Keratinocyte (primary cell): ENCODE measurements around the gene HIPK1. TPM values are rescaled to one million over a fixed set of nuclear protein-coding genes. Genes with fewer than 3 reads are reported as not detected.

ENCODE experiments used
- DNase-seq: peaks from one replicate; pipeline ENCODE4 v3.0.0-alpha.2; 2011; ENCODE audit warnings: low read depth, missing footprints, low spot score
- FAIRE-seq: peaks from 2 replicates; lab custom pipeline; 2011; peaks lifted over from hg19 to GRCh38; lab: Jason Lieb, UNC
- H2AFZ ChIP-seq: 2 replicates; pipeline ENCODE4 v1.6.0; 2012; ENCODE audit warnings: low read length, control low read depth, inconsistent platforms; ENCODE audit not compliant: control insufficient read depth
- H3K27ac ChIP-seq: 2 replicates; pipeline ENCODE4 v1.5.1; 2011; ENCODE audit warnings: low read length; ENCODE audit not compliant: control insufficient read depth, insufficient read depth
- H3K27me3 ChIP-seq: 3 replicates; pipeline ENCODE4 v1.6.0; 2011; ENCODE audit warnings: low read length; ENCODE audit not compliant: control insufficient read depth, insufficient read depth; ENCODE audit errors: extremely low read depth
- H3K36me3 ChIP-seq, 2 experiments: 2 replicates in 1 of 2; 3 replicates in 1 of 2; pipeline ENCODE4 v1.5.1; 2011; ENCODE audit warnings: low read length in 2 of 2, mild to moderate bottlenecking in 1 of 2; ENCODE audit not compliant: control insufficient read depth in 2 of 2, insufficient read depth in 2 of 2; ENCODE audit errors: extremely low read depth in 1 of 2
- H3K4me1 ChIP-seq: 3 replicates; pipeline ENCODE4 v1.5.1; 2011; ENCODE audit warnings: low read length; ENCODE audit not compliant: control insufficient read depth, insufficient read depth; ENCODE audit errors: extremely low read depth
- H3K4me2 ChIP-seq: 3 replicates; pipeline ENCODE4 v1.6.0; 2011; ENCODE audit warnings: low read depth, low read length; ENCODE audit not compliant: control insufficient read depth, insufficient read depth; ENCODE audit errors: extremely low read depth
- H3K4me3 ChIP-seq, 3 experiments: fragments of 200-600 bp in 1 of 3; sonication (generic) in 1 of 3; 2 replicates in 2 of 3; 3 replicates in 1 of 3; pipeline ENCODE4 v1.5.1; 2011 to 2016; ENCODE audit warnings: low read length in 3 of 3, mild to moderate bottlenecking in 3 of 3, control low read depth in 2 of 3, inconsistent platforms in 1 of 3, low read depth in 1 of 3, mixed read lengths in 1 of 3, mixed run types in 1 of 3, moderate library complexity in 1 of 3; ENCODE audit not compliant: control insufficient read depth in 2 of 3, insufficient read depth in 2 of 3; ENCODE audit errors: extremely low read depth in 1 of 3
- H3K79me2 ChIP-seq: 2 replicates; pipeline ENCODE4 v1.6.0; 2012; ENCODE audit warnings: low read length; ENCODE audit not compliant: control insufficient read depth, insufficient read depth
- H3K9ac ChIP-seq: 3 replicates; pipeline ENCODE4 v1.6.0; 2011; ENCODE audit warnings: low read length; ENCODE audit not compliant: control insufficient read depth, insufficient read depth; ENCODE audit errors: extremely low read depth
- H3K9me1 ChIP-seq: 3 replicates; pipeline ENCODE4 v1.6.0; 2011; ENCODE audit warnings: low read length; ENCODE audit not compliant: control insufficient read depth, insufficient read depth; ENCODE audit errors: extremely low read depth
- H3K9me3 ChIP-seq: 2 replicates; pipeline ENCODE4 v1.5.1; 2012; ENCODE audit warnings: low read depth, low read length; ENCODE audit not compliant: control insufficient read depth
- H4K20me1 ChIP-seq: 3 replicates; pipeline ENCODE4 v1.6.0; 2011; ENCODE audit warnings: low read length; ENCODE audit not compliant: control insufficient read depth, insufficient read depth; ENCODE audit errors: extremely low read depth
- EZH2 ChIP-seq: IDR thresholded peaks from one replicate; pipeline ENCODE4 v1.6.1; 2012; ENCODE audit warnings: inconsistent platforms, mild to moderate bottlenecking, low read length, moderate library complexity
- dilution Hi-C: fragments of 300-500 bp; cut with MboI; formaldehyde crosslinking; loops from one replicate; pipeline ENCODE4 v1.7.0; 2020; ENCODE audit warnings: low sequenced_read_pairs; ENCODE audit not compliant: extremely low pct_ligation_motif_present
- polyA plus RNA-seq, 5 experiments: library from polyadenylated mRNA; depleted of rRNA in 3 of 5; stranded (reverse) in 3 of 5; stranded (forward) in 1 of 5; unstranded in 1 of 5; fragments of >200 nt; gene quantifications; 1 replicate in 1 of 5; 2 replicates in 3 of 5; 3 replicates in 1 of 5; pipeline versions ENCODE4 v1.2.1 to v1.2.3, GENCODE V29; 2011 to 2012; ENCODE audit warnings: missing spikeins in 2 of 5, low read depth in 1 of 5, low replicate concordance in 1 of 5
- TF ChIP-seq, protein P1 (sequence below), 3 experiments: IDR thresholded peaks in 1 of 3; conservative IDR thresholded peaks in 1 of 3; optimal IDR thresholded peaks in 1 of 3; 2 replicates in 2 of 3; 3 replicates in 1 of 3; pipeline versions ENCODE3 to v1.5.1; 2011; ENCODE audit warnings: low read length in 3 of 3, mild to moderate bottlenecking in 3 of 3, moderate library complexity in 2 of 3, control low read depth in 1 of 3, inconsistent platforms in 1 of 3; ENCODE audit not compliant: insufficient read depth in 2 of 3; ENCODE audit errors: extremely low read depth in 1 of 3

HIPK1 gene
- polyA plus RNA-seq, 1 donor (not counting 4 experiments of a cell fraction or from before 2014, with no cell fraction given) = 19.9 TPM

DNA sequence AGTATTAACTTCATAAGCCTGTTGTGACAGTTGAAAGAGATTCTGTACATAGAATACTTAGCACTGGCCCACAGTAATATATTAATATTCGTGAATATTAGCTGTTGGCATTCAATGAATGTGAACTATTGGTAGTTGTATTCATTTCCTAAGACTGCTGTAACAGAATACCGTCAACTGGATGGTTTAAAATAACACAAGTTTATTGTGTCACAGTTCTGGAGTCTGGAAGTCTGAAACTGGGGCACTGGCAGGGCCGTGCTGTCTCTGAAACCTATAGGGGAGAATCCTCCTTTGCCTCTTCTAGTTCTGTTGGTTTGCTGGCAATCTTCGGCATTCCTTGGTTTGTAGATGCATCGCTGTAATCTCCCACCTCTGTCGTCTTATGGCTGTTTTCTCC, 97.7 kb downstream of the HIPK1 start:
- FAIRE-seq = no peak
- H3K4me2 ChIP-seq = no peak overlapping the region

More for the DNA sequence above, 97.7 kb downstream of the HIPK1 start:
- Histone ChIP-seq H2AFZ (no peak overlapping the region), H3K36me3 (no peaks in the 10 kb centered on the region), H4K20me1 (no peaks in the 10 kb centered on the region), H3K27ac (no peak overlapping the region), H3K4me3 (no peak overlapping the region), H3K9me1 (no peaks in the 10 kb centered on the region), H3K9ac (no peak overlapping the region), H3K4me1 (no peaks in the 10 kb centered on the region), H3K27me3 (no peaks in the 10 kb centered on the region), H3K9me3 (no peaks in the 10 kb centered on the region), H3K79me2 (no peaks in the 10 kb centered on the region)
- DNase-seq = no peak
- no peak for TF ChIP-seq EZH2
- TF ChIP-seq, protein P1, sequence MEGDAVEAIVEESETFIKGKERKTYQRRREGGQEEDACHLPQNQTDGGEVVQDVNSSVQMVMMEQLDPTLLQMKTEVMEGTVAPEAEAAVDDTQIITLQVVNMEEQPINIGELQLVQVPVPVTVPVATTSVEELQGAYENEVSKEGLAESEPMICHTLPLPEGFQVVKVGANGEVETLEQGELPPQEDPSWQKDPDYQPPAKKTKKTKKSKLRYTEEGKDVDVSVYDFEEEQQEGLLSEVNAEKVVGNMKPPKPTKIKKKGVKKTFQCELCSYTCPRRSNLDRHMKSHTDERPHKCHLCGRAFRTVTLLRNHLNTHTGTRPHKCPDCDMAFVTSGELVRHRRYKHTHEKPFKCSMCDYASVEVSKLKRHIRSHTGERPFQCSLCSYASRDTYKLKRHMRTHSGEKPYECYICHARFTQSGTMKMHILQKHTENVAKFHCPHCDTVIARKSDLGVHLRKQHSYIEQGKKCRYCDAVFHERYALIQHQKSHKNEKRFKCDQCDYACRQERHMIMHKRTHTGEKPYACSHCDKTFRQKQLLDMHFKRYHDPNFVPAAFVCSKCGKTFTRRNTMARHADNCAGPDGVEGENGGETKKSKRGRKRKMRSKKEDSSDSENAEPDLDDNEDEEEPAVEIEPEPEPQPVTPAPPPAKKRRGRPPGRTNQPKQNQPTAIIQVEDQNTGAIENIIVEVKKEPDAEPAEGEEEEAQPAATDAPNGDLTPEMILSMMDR (optimal IDR thresholded peaks at IDR 0.05 in 1 of 3, IDR thresholded peaks at IDR 0.05 in 1 of 3, conservative IDR thresholded peaks at IDR 0.05 in 1 of 3; ENCODE audit: extremely low read depth in 1 of 3, insufficient read depth in 2 of 3, low read length in 3 of 3) = no peak
- dilution Hi-C loops = no loop called here

Other genes starting within 250 kb of the HIPK1 start
- 4.4 to 6.8 TPM (median 5.1 TPM) in 3 replicates for gene PHTF1, start 169.8 kb upstream of the HIPK1 start, polyA plus RNA-seq
- 7.1 to 10.4 TPM (median 9.5 TPM) in 3 replicates for gene RSBN1, start 116.8 kb upstream of the HIPK1 start, polyA plus RNA-seq
- 0.07 to 0.39 TPM (median 0.23 TPM) in 3 replicates for gene PTPN22, start 57.6 kb upstream of the HIPK1 start, polyA plus RNA-seq
- 0.03 to 0.09 TPM (median 0.08 TPM) in 3 replicates for gene BCL2L15, start 41.7 kb upstream of the HIPK1 start, polyA plus RNA-seq
- gene AP4B1, start 24.5 kb upstream of the HIPK1 start, polyA plus RNA-seq = 11.6 to 16.9 TPM (median 16.5 TPM) in 3 replicates
- 4.8 to 6.4 TPM (median 5.4 TPM) in 3 replicates for gene DCLRE1B, start 24.0 kb upstream of the HIPK1 start, polyA plus RNA-seq
- 2.3 to 4.4 TPM (median 2.8 TPM) in 3 replicates for gene OLFML3, start 50.1 kb downstream of the HIPK1 start, polyA plus RNA-seq
- not detected in 3 replicates for gene SYT6, start 224.5 kb downstream of the HIPK1 start, polyA plus RNA-seq